ENCODE measurements around the gene SYT15B. TPM values are rescaled to one million over a fixed set of nuclear protein-coding genes. Genes with fewer than 3 reads are reported as not detected.

SYT15B gene
- 2.6 to 5.2 TPM (median 3.0 TPM) in 5 replicates for total RNA-seq (2022; extraction: Qiagen RNA extraction; ENCODE audit: low read depth)

GRCh38 chr10:47763554-47764175 is at the start of gene SYT15B:
TSS of gene SYT15B (minus strand) at chr10:47763592. CDS start at chr10:47762640, 952 bp downstream.

Other genes with a start within 250 kb of the SYT15B start
- 8.5 to 11.5 TPM (median 11.0 TPM) in 5 replicates for gene AGAP9, start 240.0 kb downstream of the SYT15B start, total RNA-seq (2022; extraction: Qiagen RNA extraction; ENCODE audit: low read depth)
- gene NPY4R2, start 155.1 kb upstream of the SYT15B start, total RNA-seq (2022; extraction: Qiagen RNA extraction; ENCODE audit: low read depth) = 11.9 to 38.3 TPM (median 28.0 TPM) in 5 replicates
- 1.5 to 4.0 TPM (median 2.4 TPM) in 3 of 5 replicates, not detected in the others for gene FAM25C, start 236.2 kb upstream of the SYT15B start, total RNA-seq (2022; extraction: Qiagen RNA extraction; ENCODE audit: low read depth)

Measured in A549 treated with ZK216348 at 1 μM for 4 hours (cell line).